Esophagus mucosa (tissue), 1 donor: ENCODE measurements around the gene SIL1. TPM values are rescaled to one million over a fixed set of nuclear protein-coding genes. Genes with fewer than 3 reads are reported as not detected.
A peak's percentile ranks its signal among the peaks of the same experiment; 100 is the strongest.

Source experiments
- ATAC-seq: fragments of 200-7000 bp; cut with Tn5 transposase; one replicate; pipeline ENCODE4 v1.9.1; 2020
- total RNA-seq: library from RNA; stranded (reverse); gene quantifications from one replicate; pipeline ENCODE4 v1.2.4, GENCODE V29; 2023
- donor health status: DM: yes; HTN: yes; CAD: no.

The SIL1 gene
- total RNA-seq, 1 donor from 2014 or later, result 29.3 TPM

GRCh38 chr5:138975098-138975847 is 222.9 kb downstream of the SIL1 start:
- ATAC-seq, result peak; percentile 36

- ATAC-seq, result peak; percentile 50
Observed at GRCh38 chr5:138974227-138975063, 223.7 kb downstream of the SIL1 start.

DNA sequence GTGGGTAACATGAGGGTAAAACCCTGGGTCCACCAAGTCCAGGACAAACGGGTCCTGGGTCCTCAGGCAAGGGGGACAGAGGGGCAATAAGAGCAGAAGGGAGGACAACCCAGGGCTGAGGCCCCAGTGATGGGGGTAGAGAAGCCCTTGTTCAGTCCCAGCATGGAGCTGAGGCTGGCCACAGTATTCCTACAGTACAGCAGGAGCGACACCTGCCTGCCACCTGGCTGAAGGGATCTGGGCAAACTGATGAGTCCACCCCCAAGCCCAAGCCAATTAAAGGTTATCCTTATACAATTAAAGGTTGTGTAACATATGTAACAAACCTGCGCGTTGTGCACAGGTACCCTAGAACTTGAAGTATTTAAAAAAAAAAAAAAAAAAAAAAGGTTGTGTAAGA is 225.3 kb downstream of the SIL1 start:
- ATAC-seq, result no peak

DNA sequence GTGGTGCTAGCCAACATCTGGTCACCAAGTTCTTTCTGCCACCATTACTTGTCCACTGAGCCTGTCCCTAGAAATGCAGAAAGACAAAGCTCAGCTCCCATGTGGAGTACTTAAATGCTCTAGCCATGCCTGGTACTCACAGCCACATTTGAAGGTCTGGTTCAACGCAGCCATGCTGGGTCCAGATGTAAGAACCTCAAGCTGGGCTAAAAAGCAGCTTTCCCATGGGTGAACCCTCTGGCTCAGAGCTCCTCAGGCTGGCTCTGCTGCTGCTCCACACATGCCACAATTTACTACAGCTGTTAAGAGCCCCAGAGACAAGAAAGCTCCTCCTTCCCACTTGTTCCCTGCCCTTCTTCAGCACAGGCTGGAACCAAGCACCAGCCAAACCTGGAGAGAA is 225.9 kb downstream of the SIL1 start:
- no peak for ATAC-seq

DNA sequence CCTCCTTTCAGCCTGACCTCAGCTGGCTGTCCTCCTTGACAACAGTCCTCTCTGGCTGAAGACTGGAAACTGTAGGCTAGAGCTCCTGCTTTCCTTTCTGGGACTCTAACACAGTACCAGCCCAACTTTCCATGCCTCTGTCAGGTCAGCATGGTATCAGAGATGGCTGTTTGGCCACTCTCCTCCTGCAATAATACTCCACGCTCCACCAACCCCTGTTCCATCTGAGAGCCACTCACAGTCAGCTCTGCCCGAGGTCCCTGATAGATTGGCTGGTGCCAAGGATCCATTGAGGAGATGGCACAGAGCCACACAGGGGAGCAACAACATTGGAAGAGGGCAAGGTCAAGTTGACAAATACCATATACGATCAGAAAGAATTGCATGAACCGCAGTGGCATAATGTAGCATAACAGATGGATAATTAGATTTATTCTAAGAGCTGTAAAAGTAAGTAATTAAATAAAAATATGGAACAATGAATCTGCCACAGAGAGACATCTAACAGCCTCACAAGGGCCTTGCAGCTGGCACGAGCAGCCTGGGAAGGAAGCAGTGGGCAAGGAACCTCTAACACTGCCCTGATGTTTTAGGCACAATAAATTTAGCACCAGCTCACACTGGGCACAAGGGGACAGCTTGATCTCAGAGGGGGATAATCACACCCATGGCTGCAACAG is 228.7 kb downstream of the SIL1 start:
- no peak for ATAC-seq

- ATAC-seq, result no peak
Observed at GRCh38 chr5:138968601-138969000, 229.6 kb downstream of the SIL1 start.

DNA sequence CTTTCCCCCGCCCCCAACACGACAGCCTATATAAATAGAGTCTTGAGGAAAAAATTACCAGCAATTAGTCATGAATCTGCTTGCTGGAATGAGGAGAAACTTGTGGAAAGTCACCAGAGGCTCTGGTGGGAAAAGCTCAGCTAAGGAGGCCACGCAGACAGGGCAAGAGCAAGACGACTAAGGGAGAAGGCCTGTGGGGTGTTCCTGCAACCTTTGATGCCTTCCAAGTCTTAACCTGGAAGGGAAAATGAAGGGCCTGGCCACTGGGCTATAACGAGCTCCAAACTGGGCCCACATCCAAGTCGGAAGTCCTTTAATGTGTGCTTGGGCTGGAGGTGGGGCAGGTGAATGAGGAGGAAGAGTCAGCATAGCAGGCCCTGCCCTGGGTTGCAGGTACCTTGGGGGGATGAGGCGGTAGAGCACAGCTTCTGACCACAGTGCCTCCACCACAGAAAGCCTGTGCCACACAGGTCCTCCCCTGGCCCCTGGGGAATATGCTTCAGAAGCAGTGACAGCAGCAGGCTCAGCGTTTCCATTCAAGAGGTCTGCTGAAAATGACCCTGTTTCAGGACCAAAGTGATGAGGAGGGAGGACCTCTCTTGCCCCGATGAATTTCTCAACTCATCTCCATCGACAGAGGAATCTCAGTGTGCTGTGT is 230.2 kb downstream of the SIL1 start:
- peak; percentile 14 for ATAC-seq

DNA sequence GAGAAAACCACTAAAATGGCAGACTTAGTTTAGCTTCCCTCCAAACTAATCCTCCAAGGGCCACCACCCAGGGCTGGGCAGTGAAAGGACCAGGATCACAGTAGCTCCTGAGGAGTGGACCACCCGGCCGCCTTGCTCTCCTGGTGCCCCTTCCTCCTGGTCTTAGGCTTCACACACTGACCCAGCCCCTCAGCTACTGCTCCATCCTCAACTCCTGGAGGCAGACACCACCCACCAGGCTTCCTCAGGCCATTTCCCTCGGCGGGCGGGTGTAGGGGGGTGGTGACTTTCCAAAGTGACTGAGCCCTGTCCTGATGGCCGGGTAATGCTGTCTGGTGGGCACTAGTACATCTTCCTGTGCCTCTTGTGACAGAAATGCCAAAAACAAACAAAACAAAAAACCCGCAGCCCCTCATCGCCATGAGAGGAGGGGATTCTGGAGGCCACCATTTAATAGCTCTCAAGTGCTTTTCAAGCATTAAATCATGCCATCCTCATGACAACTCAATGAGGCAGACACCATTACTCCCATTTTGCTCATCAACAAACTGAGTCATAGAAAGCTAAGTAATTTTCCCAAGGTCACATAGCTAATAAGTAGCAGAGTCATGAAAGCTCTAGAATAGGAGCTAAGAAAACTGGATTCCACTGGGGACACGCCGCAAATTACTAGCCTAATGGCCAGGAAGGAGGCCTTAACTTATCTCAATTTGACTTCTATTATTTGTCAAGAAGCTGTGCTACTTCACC is 231.8 kb downstream of the SIL1 start:
- no peak for ATAC-seq

- no peak for ATAC-seq
Observed at GRCh38 chr5:138965626-138966025, 232.5 kb downstream of the SIL1 start.

GRCh38 chr5:138964647-138965201 is 233.4 kb downstream of the SIL1 start:
- no peak for ATAC-seq

GRCh38 chr5:138963763-138964371 is 234.3 kb downstream of the SIL1 start:
- ATAC-seq, result no peak

DNA sequence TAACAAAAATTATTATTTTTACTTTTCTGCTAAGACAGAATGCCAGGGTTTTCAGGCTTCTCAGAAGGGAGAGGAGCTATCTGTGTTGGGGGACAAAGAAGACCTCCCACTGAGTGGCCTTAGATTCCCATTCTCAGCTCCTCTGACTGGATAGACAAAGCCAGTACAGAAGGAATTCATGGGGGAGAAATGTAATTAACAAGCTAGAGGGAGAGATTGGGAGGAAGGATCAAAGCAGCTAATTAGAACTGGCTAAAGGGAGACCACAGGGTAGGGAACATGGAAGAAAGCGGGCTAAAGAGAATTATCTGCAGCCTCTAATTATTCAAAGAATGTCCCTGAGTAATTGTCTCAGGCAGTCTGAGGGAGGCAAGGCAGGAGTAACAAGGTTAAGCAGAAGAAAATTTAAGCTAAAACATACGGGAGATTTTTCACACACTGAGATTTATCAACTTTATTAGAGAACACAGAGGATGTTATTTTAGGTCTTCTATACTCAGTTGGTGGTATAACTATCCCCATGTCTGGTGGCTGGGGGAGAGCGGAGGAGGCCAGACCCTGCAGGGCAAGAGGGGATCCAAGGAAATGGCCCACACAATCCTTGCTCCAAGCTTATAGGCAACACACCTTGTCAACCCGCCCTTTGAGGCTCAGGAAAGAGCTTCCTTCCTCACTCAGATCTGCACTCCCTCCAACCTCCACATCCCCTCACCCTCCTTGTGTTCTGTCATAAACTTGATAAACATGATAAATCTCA is 235.4 kb downstream of the SIL1 start:
- no peak for ATAC-seq

- ATAC-seq, result no peak
Observed at GRCh38 chr5:138961729-138962128, 236.4 kb downstream of the SIL1 start.

DNA sequence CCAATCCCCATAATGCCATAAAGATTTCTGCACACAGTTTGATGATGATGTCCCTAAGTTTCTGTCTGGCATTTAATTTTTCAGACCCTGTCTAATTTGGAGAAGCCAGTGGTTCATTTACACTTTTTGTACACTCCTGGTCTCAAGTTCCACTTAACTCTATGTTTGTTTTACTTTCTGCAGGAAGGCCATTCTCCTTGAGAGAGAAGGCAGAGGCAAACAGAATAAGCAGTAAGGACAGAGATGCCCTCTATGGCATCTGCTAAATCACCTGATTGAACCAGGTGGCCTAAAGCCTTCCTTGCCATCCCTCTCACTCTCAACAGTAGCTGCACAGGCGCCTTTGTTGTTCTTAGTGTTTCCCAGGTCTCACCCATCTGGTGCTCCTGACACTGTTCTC is 236.9 kb downstream of the SIL1 start:
- no peak for ATAC-seq

- no peak for ATAC-seq
Observed at GRCh38 chr5:138960145-138960692, 237.9 kb downstream of the SIL1 start.

DNA sequence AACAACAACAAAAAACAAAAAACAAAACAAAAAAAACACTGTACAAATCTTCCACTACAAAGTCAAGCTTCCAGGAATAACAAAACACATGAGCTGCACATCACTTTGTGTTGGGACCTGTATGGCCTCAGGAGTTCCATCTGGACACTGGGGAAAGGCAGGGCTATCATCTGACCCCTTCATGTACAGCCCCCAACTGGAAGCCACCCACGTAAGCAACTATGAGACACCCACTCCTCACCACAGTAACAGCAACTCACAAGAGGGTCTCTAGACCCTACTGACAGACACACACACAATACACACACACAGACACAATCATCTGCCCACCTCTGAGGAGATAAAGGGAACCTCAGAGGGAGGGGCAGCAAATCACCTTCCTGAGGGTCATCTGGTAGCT is 241.4 kb downstream of the SIL1 start:
- no peak for ATAC-seq

- no peak for ATAC-seq
Observed at GRCh38 chr5:138955671-138956295, 242.4 kb downstream of the SIL1 start.

DNA sequence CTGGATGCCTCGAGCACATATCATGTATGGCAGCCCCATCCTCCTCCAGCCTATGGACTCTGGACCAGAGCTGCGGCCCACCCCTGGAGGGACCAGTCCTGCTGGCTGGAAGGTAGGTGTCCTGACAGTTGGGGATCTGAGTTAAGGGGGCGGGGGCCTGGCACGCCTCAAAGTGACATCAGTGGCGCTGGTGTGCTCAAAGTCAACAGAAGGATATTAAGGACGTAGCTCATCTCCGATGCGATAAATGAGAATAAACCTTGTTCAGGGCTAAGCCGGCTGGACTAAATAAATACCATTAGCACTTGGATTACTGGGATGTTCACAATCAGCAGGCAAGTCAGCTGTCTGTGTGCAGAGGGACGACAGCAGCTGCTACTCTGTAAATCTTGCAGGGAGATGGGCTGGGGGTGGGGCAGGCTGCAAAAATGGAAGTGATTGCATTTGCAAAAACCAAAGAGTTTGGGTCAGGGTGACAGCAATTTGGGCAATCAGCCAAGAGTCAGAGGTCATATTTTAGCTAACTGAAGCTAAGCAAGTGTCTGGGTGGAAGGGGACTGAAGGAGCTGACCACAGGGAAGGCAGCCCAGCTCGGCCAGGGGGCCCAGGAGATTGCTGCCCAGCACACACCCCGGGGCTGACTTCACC is 243.0 kb downstream of the SIL1 start:
- no peak for ATAC-seq
